Upper lobe of left lung (tissue), 6 donors: ENCODE data around the gene OR1F1. TPM values are rescaled to one million over a fixed set of nuclear protein-coding genes. Genes with fewer than 3 reads are reported as not detected.

Source experiments
- ATAC-seq, 2 donors: fragments of 200-7000 bp; cut with Tn5 transposase; one replicate each; pipeline ENCODE4 v1.9.1; 2022; ENCODE audit warnings: mild to moderate bottlenecking in 2 of 2, moderate library complexity in 2 of 2; ENCODE audit not compliant: low FRiP score in 2 of 2
- DNase-seq, 2 donors: peaks; one replicate each; pipeline ENCODE4 v3.0.0-alpha.2; 2019 to 2020
- H3K27ac ChIP-seq, 4 donors: fragments of 200-600 bp; sonication (generic); one replicate each; pipeline ENCODE4 v1.5.1; 2016 to 2019
- H3K27me3 ChIP-seq, 4 donors: fragments of 200-600 bp; sonication (generic); one replicate each; pipeline ENCODE4 v1.5.1; 2017 to 2019
- H3K36me3 ChIP-seq, 4 donors: fragments of 200-600 bp; sonication (generic); one replicate each; pipeline ENCODE4 v1.5.1; 2016 to 2019
- H3K4me1 ChIP-seq, 4 donors: fragments of 200-600 bp; sonication (generic); one replicate each; pipeline ENCODE4 v1.5.1; 2018 to 2019
- H3K4me3 ChIP-seq, 4 donors: fragments of 200-600 bp; sonication (generic); one replicate each; pipeline ENCODE4 v1.5.1; 2017 to 2019; ENCODE audit warnings: mild to moderate bottlenecking in 2 of 4, moderate library complexity in 1 of 4
- H3K9me3 ChIP-seq, 4 donors: fragments of 200-600 bp; sonication (generic); one replicate each; pipeline ENCODE4 v1.5.1; 2018 to 2019
- CTCF ChIP-seq, 6 experiments: fragments of 450-650 bp in 4 of 6; fragments of 200-600 bp in 2 of 6; sonication (generic) in 2 of 6; IDR thresholded peaks; one replicate each; pipeline ENCODE4 v1.5.1; 2016 to 2019; ENCODE audit warnings: antibody characterized with exemption in 6 of 6
- EP300 ChIP-seq, 4 donors: sonication (generic); formaldehyde crosslinking; IDR thresholded peaks; one replicate each; pipeline ENCODE4 v1.5.1; 2017; ENCODE audit warnings: antibody characterized with exemption in 4 of 4, control low read depth in 2 of 4
- POLR2A ChIP-seq, 4 donors: fragments of 450-650 bp; IDR thresholded peaks; one replicate each; pipeline ENCODE4 v1.5.1; 2016 to 2017; ENCODE audit warnings: antibody characterized with exemption in 4 of 4, mild to moderate bottlenecking in 2 of 4
- POLR2AphosphoS5 ChIP-seq, 2 donors: sonication (generic); formaldehyde crosslinking; IDR thresholded peaks; one replicate each; pipeline ENCODE4 v1.5.1; 2017; ENCODE audit warnings: antibody characterized with exemption in 2 of 2
- WGBS, 2 donors: methylation state at CpG; one replicate each; pipeline ENCODE4 v1.1.5; 2017 to 2018; 5-methylcytosine and 5-hydroxymethylcytosine counted together
- total RNA-seq, 6 donors: library from RNA; depleted of rRNA in 4 of 6; stranded (reverse); fragments of >200 nt in 4 of 6; gene quantifications; one replicate each; pipeline versions ENCODE4 v1.1.0 to v1.2.1, GENCODE V29; 2016 to 2021
- donor health status: DM: no; HTN: no; CAD: no; lungs with moderate emphysema.
- donor health status: DM: no; HTN: yes; CAD: no; lungs with severe emphysema.

The OR1F1 gene
- total RNA-seq, 6 donors from 2014 or later: not detected

- 0 to 2% methylated on average over 9 to 13 of the region's 13 CpGs for WGBS, 2 donors
- ATAC-seq (no peak), DNase-seq (peak in 1 of 2 donors; percentile 50)
- Histone ChIP-seq H3K4me1 (peaks cover 15 to 24% (median 19%) of the 10 kb centered on the region in 4 donors), H3K27ac (no peak overlapping the region), H3K27me3 (peaks cover 1 to 79% (median 54%) of the 10 kb centered on the region in 4 donors), H3K9me3 (peaks cover 0 to 6% (median 0%) of the 10 kb centered on the region in 4 donors), H3K36me3 (no peaks in the 10 kb centered on the region), H3K4me3 (peak overlapping the region in 2 of 4 donors; percentile 3 to 12)
- no peak for TF ChIP-seq POLR2AphosphoS5 (IDR thresholded peaks at IDR 0.05)
- TF ChIP-seq POLR2A (IDR thresholded peaks at IDR 0.05): no peak
- TF ChIP-seq EP300 (IDR thresholded peaks at IDR 0.05): no peak
- TF ChIP-seq CTCF (IDR thresholded peaks at IDR 0.05): no peak
Measured at GRCh38 chr16:3188675-3188924, 596 bp downstream of the OR1F1 start.

DNA sequence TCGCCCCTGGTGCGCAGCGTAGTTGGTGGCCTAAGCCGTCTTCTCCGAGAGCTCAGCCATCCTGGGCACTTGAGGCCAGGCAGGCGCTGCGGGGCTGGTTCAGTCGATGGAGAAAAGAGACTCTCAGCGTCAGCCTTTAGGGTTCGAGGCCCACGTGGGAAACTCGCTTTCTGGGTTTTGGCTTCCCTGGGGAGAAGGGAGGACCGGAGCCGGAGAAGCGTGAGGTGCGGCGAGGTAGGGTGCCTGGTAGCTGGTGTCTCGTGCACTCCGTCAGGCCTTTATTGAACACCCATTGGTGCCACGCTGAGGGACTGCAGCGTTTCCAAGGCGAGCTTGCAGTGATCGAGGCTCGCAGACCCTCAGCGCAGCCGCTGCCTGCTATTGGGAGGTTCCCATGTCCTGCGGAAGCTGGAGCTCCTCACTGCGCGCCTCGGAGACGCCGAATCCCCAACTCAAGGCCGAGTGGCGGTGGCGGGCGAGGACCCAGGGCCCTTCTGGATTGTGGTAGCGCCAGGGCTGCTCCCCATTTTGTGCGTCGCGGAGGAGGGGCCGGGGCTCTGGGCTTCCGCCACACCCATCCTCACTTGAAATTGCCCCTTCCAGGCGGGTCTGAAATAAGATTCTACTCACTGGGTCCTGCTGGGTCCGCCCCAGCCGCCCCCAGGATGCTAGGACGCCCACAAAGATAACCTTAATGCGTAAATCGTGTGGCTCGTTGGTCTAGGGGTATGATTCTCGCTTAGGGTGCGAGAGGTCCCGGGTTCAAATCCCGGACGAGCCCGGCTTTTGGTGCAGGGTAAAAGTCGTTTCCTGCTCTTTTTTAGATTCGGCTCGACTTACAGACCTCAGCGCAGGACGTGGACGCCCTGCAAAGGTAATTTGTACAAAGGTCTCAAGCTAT lies 1.2 kb downstream of the OR1F1 start:
- Histone ChIP-seq H3K4me1 (peaks cover 12 to 19% (median 17%) of the 10 kb centered on the region in 4 donors), H3K36me3 (no peaks in the 10 kb centered on the region), H3K4me3 (peak overlapping the region in 2 of 4 donors; percentile 12 to 18), H3K9me3 (peaks cover 0 to 6% (median 0%) of the 10 kb centered on the region in 4 donors), H3K27ac (no peak overlapping the region), H3K27me3 (peaks cover 1 to 74% (median 51%) of the 10 kb centered on the region in 4 donors)
- TF ChIP-seq CTCF (IDR thresholded peaks at IDR 0.05) (no peak), POLR2A (IDR thresholded peaks at IDR 0.05) (no peak), EP300 (IDR thresholded peaks at IDR 0.05) (no peak)
- ATAC-seq (peak in 1 of 2 donors; percentile 19), DNase-seq (no peak)
- 3 to 4% methylated on average over 38 to 54 of the region's 61 CpGs for WGBS, 2 donors

- no peak for DNase-seq
- ATAC-seq: no peak
- Histone ChIP-seq H3K4me3 (no peak overlapping the region), H3K27ac (no peak overlapping the region), H3K4me1 (peaks cover 12 to 19% (median 17%) of the 10 kb centered on the region in 4 donors), H3K27me3 (peaks cover 1 to 69% (median 50%) of the 10 kb centered on the region in 4 donors), H3K36me3 (no peaks in the 10 kb centered on the region), H3K9me3 (peaks cover 0 to 6% (median 0%) of the 10 kb centered on the region in 4 donors)
- 16 to 21% methylated on average over 11 of the region's 11 CpGs for WGBS, 2 donors
- no peak for TF ChIP-seq POLR2A (IDR thresholded peaks at IDR 0.05)
- no peak for TF ChIP-seq CTCF (IDR thresholded peaks at IDR 0.05)
- TF ChIP-seq POLR2AphosphoS5 (IDR thresholded peaks at IDR 0.05): no peak
- no peak for TF ChIP-seq EP300 (IDR thresholded peaks at IDR 0.05)
Measured at GRCh38 chr16:3189869-3190268, 1.9 kb downstream of the OR1F1 start.

DNA sequence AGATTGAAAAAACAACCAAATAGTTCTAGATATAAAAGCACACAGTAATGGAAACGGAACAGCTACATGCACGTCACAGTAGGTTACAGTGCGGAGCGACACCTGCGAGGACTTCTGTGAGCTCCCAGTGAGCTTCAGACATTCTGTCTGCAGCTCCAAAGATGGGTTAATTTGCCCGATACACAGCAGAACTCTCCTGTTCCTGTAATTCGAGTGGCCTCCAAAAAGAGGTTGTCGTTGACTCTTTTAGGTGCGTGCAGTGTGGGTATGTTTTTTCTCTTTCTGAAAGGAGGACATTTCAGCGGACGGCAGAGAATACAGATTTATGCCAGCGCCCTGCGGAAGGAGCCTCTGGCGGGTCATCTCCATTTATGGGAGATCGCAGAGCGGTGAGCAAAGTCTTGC lies 2.9 kb downstream of the OR1F1 start:
- Histone ChIP-seq H3K36me3 (no peaks in the 10 kb centered on the region), H3K27ac (no peak overlapping the region), H3K27me3 (peaks cover 1 to 70% (median 50%) of the 10 kb centered on the region in 4 donors), H3K4me1 (peaks cover 12 to 19% (median 17%) of the 10 kb centered on the region in 4 donors), H3K4me3 (no peak overlapping the region), H3K9me3 (peaks cover 0 to 6% (median 0%) of the 10 kb centered on the region in 4 donors)
- no peak for DNase-seq
- ATAC-seq: no peak
- TF ChIP-seq CTCF (IDR thresholded peaks at IDR 0.05): no peak
- TF ChIP-seq POLR2A (IDR thresholded peaks at IDR 0.05): no peak
- WGBS, 2 donors: 12 to 14% methylated on average over 15 to 16 of the region's 16 CpGs
